ENCODE results near the gene TBX1. TPM values are rescaled to one million over a fixed set of nuclear protein-coding genes. Genes with fewer than 3 reads are reported as not detected.

Gene TBX1
- total RNA-seq, 4 donors from 2014 or later = 1.4 to 2.5 (median 1.8) TPM

DNA sequence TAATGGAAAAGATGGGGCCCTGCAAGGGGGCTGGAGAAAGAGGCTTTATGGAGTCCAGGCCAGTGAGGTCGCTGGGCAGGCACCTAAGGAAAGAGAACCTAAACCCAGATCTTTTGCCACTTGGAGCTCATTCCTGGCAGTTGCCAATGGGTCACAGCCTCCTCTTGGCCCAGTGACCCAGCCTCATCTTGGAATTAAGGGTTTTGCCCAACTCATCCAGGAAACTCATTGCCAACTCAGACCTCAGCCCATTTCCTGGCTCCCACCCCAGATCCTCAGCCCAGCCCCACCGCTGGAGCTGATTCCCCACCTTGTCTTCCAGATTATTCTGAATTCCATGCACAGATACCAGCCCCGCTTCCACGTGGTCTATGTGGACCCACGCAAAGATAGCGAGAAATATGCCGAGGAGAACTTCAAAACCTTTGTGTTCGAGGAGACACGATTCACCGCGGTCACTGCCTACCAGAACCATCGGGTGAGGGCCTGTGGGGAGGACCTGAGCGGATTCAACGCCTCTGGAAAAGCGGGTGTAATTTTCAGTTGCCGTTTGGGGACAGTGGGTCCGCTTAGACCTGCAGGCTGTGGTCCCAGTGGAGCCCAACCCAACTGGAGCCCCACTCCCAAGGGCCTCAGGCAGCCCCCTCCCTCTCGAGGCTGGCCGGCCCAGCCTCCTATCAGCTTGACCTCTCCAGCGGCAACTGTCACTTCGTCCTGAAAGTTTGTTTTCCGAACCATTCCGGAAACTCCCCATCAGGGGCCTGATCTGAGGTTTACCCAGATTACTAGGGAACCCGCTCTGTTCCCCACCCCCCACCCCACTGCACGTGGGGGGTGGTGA lies 4.3 kb downstream of the TBX1 start:
- Histone ChIP-seq H3K4me1 (peaks cover 17 to 46% (median 41%) of the 10 kb centered on the region in 4 donors), H3K27me3 (peaks cover 0 to 95% (median 54%) of the 10 kb centered on the region in 4 donors), H3K4me3 (no peak overlapping the region), H3K27ac (replicated peaks in 1 of 4) (no peak overlapping the region), H3K36me3 (no peaks in the 10 kb centered on the region), H3K9me3 (no peaks in the 10 kb centered on the region)
- TF ChIP-seq, protein P1, sequence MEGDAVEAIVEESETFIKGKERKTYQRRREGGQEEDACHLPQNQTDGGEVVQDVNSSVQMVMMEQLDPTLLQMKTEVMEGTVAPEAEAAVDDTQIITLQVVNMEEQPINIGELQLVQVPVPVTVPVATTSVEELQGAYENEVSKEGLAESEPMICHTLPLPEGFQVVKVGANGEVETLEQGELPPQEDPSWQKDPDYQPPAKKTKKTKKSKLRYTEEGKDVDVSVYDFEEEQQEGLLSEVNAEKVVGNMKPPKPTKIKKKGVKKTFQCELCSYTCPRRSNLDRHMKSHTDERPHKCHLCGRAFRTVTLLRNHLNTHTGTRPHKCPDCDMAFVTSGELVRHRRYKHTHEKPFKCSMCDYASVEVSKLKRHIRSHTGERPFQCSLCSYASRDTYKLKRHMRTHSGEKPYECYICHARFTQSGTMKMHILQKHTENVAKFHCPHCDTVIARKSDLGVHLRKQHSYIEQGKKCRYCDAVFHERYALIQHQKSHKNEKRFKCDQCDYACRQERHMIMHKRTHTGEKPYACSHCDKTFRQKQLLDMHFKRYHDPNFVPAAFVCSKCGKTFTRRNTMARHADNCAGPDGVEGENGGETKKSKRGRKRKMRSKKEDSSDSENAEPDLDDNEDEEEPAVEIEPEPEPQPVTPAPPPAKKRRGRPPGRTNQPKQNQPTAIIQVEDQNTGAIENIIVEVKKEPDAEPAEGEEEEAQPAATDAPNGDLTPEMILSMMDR (IDR thresholded peaks at IDR 0.05) = no peak
- TF ChIP-seq POLR2AphosphoS5 (IDR thresholded peaks at IDR 0.05) (no peak), POLR2A (IDR thresholded peaks at IDR 0.05; ENCODE audit: low read depth) (no peak), EP300 (IDR thresholded peaks at IDR 0.05) (no peak)
- 74% methylated on average over 23 of the region's 25 CpGs for WGBS
- no peak for DNase-seq (ENCODE audit: extremely low spot score)
- intact Hi-C loops (cut with DNase I) = loop anchor here (10.0 kb wide), 1 partner anchor 80 kb away; no protein-coding TSS in a partner anchor

DNA sequence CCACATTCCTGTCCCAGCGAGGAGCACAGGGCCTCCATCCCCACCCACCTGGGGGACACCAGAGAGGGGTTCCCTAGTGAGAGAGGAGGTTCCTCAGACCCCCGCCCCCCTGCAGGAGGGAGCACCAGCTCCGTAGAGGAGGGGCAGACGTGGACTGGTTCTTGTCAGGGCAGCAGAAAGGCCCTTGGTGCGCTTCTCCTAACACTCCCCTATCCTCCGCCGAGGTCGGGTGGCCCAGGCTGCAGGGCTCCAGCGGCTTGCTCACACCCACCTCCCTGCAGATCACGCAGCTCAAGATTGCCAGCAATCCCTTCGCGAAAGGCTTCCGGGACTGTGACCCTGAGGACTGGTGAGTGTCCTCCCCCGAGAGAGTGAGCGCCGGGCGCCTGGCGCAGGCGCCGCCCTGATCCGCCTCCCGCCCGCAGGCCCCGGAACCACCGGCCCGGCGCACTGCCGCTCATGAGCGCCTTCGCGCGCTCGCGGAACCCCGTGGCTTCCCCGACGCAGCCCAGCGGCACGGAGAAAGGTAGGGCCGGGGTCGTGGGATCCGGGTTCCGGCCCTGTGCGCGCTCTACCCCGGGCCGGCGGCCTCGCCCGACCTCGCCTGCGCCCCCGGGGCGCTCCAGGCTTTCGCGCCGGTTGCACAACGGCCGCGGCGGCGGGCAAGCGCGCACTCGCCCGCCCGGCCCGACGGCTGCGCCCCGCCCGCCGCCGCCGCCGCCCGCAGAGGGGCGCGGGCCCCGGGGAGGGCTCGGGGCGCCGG lies 5.1 kb downstream of the TBX1 start:
- no peak for DNase-seq (ENCODE audit: extremely low spot score)
- Histone ChIP-seq H3K36me3 (no peaks in the 10 kb centered on the region), H3K27me3 (peaks cover 0 to 98% (median 53%) of the 10 kb centered on the region in 4 donors), H3K9me3 (no peaks in the 10 kb centered on the region), H3K4me3 (peak overlapping the region; percentile 40 to 49 (median 46)), H3K27ac (replicated peaks in 1 of 4) (no peak overlapping the region), H3K4me1 (peaks cover 17 to 41% (median 36%) of the 10 kb centered on the region in 4 donors)
- 9% methylated on average over 50 of the region's 83 CpGs for WGBS
- TF ChIP-seq POLR2AphosphoS5 (IDR thresholded peaks at IDR 0.05) = no peak
- no peak for TF ChIP-seq EP300 (IDR thresholded peaks at IDR 0.05)
- TF ChIP-seq POLR2A (IDR thresholded peaks at IDR 0.05; ENCODE audit: low read depth) = no peak
- TF ChIP-seq, protein P1 (IDR thresholded peaks at IDR 0.05) = no peak
- intact Hi-C loops (cut with DNase I) = loop anchor here (10.0 kb wide), 1 partner anchor 79 kb away; no protein-coding TSS in a partner anchor

DNA sequence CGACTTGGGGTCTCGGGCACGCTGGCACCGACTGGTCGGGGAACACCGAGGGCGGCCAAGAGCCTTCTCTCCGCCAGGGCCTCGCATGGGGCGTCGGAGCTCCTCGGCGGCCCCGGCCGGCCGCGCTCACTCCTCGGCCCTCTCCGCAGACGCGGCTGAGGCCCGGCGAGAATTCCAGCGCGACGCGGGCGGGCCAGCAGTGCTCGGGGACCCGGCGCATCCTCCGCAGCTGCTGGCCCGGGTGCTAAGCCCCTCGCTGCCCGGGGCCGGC lies 5.6 kb downstream of the TBX1 start:
- TF ChIP-seq POLR2AphosphoS5 (IDR thresholded peaks at IDR 0.05) (no peak), EP300 (IDR thresholded peaks at IDR 0.05) (no peak), POLR2A (IDR thresholded peaks at IDR 0.05; ENCODE audit: low read depth) (no peak)
- TF ChIP-seq, protein P1 (IDR thresholded peaks at IDR 0.05) = no peak
- no CpG with 5 or more reads among the region's 36 CpGs for WGBS
- H3K36me3 ChIP-seq = no peaks in the 10 kb centered on the region
- no peaks in the 10 kb centered on the region for H3K9me3 ChIP-seq
- H3K4me1 ChIP-seq = peaks cover 17 to 38% (median 34%) of the 10 kb centered on the region in 4 donors
- H3K27ac ChIP-seq (replicated peaks in 1 of 4) = no peak overlapping the region
- H3K27me3 ChIP-seq = peaks cover 0 to 100% (median 53%) of the 10 kb centered on the region in 4 donors
- peak overlapping the region; percentile 40 to 49 (median 46) for H3K4me3 ChIP-seq
- intact Hi-C loops (cut with DNase I) = loop anchor here (10.0 kb wide), 1 partner anchor 79 kb away; no protein-coding TSS in a partner anchor
- DNase-seq (ENCODE audit: extremely low spot score) = no peak

DNA sequence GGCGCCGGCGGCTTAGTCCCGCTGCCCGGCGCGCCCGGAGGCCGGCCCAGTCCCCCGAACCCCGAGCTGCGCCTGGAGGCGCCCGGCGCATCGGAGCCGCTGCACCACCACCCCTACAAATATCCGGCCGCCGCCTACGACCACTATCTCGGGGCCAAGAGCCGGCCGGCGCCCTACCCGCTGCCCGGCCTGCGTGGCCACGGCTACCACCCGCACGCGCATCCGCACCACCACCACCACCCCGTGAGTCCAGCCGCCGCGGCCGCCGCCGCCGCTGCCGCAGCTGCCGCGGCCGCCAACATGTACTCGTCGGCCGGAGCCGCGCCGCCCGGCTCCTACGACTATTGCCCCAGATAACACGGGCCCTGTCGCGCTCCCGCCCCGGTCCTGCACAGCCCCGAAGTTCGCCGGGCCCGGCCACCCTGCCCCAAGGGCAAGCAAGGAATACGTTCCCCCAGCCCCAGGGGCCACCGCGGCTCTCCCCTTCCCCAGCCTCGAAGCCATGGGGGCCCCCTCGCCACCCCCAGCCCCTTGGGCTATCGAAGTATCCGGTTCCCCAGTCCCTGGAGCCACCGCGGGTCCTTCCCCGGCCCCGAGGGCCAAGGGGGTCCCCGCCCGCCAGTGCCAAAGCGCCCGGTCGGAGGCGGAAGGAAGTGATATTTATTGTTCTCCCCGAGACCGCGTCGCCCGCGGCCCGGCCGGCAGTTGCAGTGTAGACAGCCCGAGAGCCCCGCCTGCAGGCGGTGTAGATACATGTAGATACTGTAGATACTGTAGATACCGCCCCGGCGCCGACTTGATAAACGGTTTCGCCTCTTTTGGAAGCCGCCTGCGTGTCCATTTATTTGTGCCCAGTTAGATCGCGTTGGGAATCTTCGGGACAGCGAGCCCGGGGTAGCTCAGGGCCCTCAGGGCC lies 6.2 kb downstream of the TBX1 start:
- H3K4me3 ChIP-seq = peak overlapping the region; percentile 40 to 49 (median 46)
- H3K36me3 ChIP-seq = no peaks in the 10 kb centered on the region
- intact Hi-C loops (cut with DNase I) = loop anchor here (10.0 kb wide), 1 partner anchor 78 kb away; no protein-coding TSS in a partner anchor
- WGBS = 5% methylated on average over 36 of the region's 103 CpGs
- no peaks in the 10 kb centered on the region for H3K9me3 ChIP-seq
- H3K4me1 ChIP-seq = peaks cover 17 to 32% (median 31%) of the 10 kb centered on the region in 4 donors
- no peak overlapping the region for H3K27ac ChIP-seq (replicated peaks in 1 of 4)
- DNase-seq (ENCODE audit: extremely low spot score) = no peak
- TF ChIP-seq POLR2A (IDR thresholded peaks at IDR 0.05; ENCODE audit: low read depth) (no peak), EP300 (IDR thresholded peaks at IDR 0.05) (no peak), POLR2AphosphoS5 (IDR thresholded peaks at IDR 0.05) (no peak)
- TF ChIP-seq, protein P1 (IDR thresholded peaks at IDR 0.05) = no peak
- H3K27me3 ChIP-seq = peaks cover 0 to 100% (median 51%) of the 10 kb centered on the region in 4 donors
